Measurements from ENCODE around the gene ARRB1. TPM values are rescaled to one million over a fixed set of nuclear protein-coding genes. Genes with fewer than 3 reads are reported as not detected.

ARRB1 gene
- total RNA-seq, 1 experiment from 2014 or later = 116 TPM

GRCh38 chr11:75246006-75246670, 105.3 kb downstream of the ARRB1 start:
- intact Hi-C loops (cut with micrococcal nuclease; ENCODE audit: unreplicated experiment) = loop anchor here (10.0 kb wide), 1 partner anchor 541 kb away; no protein-coding TSS in a partner anchor
- POLR2A ChIA-PET = no interaction called here

DNA sequence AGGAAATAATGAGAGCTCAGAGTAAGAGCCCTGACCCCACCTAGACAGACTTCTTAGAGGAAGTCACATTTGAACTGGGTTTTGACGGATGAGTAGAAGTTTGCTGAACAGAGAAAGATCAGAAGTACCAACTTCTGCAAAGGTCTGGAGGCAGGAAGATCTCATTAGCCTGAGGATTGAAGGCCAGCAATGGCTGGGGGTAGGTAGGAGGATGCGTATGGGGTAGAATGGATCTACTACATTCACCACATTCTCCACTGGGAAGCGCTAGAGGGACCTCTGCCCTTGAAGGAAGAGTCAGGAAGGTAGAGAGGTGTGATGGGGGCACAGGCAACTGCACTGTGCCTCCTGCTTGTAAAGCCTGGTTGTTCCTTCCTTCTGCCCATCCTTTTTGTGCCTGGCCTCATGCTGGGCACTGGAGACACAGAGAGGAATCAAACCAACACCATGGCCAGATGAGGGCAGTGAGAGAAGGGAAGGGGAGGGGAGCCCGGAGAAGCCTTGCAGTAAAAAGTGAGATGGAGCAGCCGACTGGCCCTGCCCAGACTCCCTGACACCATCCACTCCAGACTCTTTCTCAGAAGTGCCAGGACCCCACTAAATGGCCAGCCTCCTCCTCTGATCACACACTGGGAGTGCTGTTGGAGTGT, 106.0 kb downstream of the ARRB1 start:
- ChIA-PET CTCF (interaction anchor here (0.7 to 14.2 kb wide), 8 partner anchors 21 to 316 kb away, joined by 3 to 437 read pairs (median 3); no protein-coding TSS in a partner anchor), POLR2A (no interaction called here)
- TF ChIP-seq, protein P1, sequence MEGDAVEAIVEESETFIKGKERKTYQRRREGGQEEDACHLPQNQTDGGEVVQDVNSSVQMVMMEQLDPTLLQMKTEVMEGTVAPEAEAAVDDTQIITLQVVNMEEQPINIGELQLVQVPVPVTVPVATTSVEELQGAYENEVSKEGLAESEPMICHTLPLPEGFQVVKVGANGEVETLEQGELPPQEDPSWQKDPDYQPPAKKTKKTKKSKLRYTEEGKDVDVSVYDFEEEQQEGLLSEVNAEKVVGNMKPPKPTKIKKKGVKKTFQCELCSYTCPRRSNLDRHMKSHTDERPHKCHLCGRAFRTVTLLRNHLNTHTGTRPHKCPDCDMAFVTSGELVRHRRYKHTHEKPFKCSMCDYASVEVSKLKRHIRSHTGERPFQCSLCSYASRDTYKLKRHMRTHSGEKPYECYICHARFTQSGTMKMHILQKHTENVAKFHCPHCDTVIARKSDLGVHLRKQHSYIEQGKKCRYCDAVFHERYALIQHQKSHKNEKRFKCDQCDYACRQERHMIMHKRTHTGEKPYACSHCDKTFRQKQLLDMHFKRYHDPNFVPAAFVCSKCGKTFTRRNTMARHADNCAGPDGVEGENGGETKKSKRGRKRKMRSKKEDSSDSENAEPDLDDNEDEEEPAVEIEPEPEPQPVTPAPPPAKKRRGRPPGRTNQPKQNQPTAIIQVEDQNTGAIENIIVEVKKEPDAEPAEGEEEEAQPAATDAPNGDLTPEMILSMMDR (IDR thresholded peaks at IDR 0.05; ENCODE audit: insufficient read depth in 1 of 2, low read depth in 1 of 2, low read length in 1 of 2, severe bottlenecking in 1 of 2, unreplicated experiment in 1 of 2) = peak in 1 of 2 experiments; percentile 17
- no TSS peak for BruUV-seq (replicated peaks)
- DNase-seq = peak in 1 of 2 experiments; percentile 34
- H3K27ac Mint-ChIP-seq (ENCODE audit: unreplicated experiment) = no peak overlapping the region
- intact Hi-C loops (cut with micrococcal nuclease; ENCODE audit: unreplicated experiment) = loop anchor here (10.0 kb wide), 1 partner anchor 541 kb away; no protein-coding TSS in a partner anchor
- no peaks in the 10 kb centered on the region for H3K4me1 Mint-ChIP-seq (ENCODE audit: low read depth, unreplicated experiment)
- Histone ChIP-seq H3K9me3 (no peaks in the 10 kb centered on the region), H3K36me3 (ENCODE audit: control insufficient read depth, insufficient read depth, low read length) (no peaks in the 10 kb centered on the region), H3K4me1 (peaks cover 7% of the 10 kb centered on the region; the same call in 1 of the 2 replicates), H3K27me3 (replicated peaks; ENCODE audit: control insufficient read depth, insufficient read depth, low read length) (peaks cover 6% of the 10 kb centered on the region), H3K4me3 (ENCODE audit: low read depth, low read length) (no peak overlapping the region)
- no peaks in the 10 kb centered on the region for H3K36me3 Mint-ChIP-seq (ENCODE audit: insufficient read depth, unreplicated experiment)
- peaks cover 21% of the 10 kb centered on the region for H3K27me3 Mint-ChIP-seq (ENCODE audit: insufficient read depth, unreplicated experiment)
- H3K9me3 Mint-ChIP-seq (ENCODE audit: unreplicated experiment) = no peaks in the 10 kb centered on the region
- H3K4me3 Mint-ChIP-seq (ENCODE audit: unreplicated experiment) = no peak overlapping the region

More at GRCh38 chr11:75246006-75246670, 105.3 kb downstream of the ARRB1 start:
- no peaks in the 10 kb centered on the region for H3K9me3 Mint-ChIP-seq (ENCODE audit: unreplicated experiment)
- H3K27me3 Mint-ChIP-seq (ENCODE audit: insufficient read depth, unreplicated experiment) = peaks cover 21% of the 10 kb centered on the region
- no TSS peak for BruUV-seq (replicated peaks)
- H3K36me3 Mint-ChIP-seq (ENCODE audit: insufficient read depth, unreplicated experiment) = no peaks in the 10 kb centered on the region
- H3K36me3 ChIP-seq (ENCODE audit: control insufficient read depth, insufficient read depth, low read length) = no peaks in the 10 kb centered on the region
- CTCF ChIA-PET = interaction anchor here (0.8 to 14.2 kb wide), 3 partner anchors 104 to 232 kb away, joined by 3 to 437 read pairs (median 3); no protein-coding TSS in a partner anchor
- TF ChIP-seq, protein P1 (IDR thresholded peaks at IDR 0.05; ENCODE audit: insufficient read depth in 1 of 2, low read depth in 1 of 2, low read length in 1 of 2, severe bottlenecking in 1 of 2, unreplicated experiment in 1 of 2) = no peak
- H3K4me3 Mint-ChIP-seq (ENCODE audit: unreplicated experiment) = no peak overlapping the region
- DNase-seq = peak in 1 of 2 experiments; percentile 39
- H3K27me3 ChIP-seq (replicated peaks; ENCODE audit: control insufficient read depth, insufficient read depth, low read length) = peaks cover 6% of the 10 kb centered on the region
- H3K27ac Mint-ChIP-seq (ENCODE audit: unreplicated experiment) = no peak overlapping the region
- 0 out of 2 replicates have a peak, but pooled peaks cover under 1% of the 10 kb centered on the region for H3K4me1 ChIP-seq
- H3K4me1 Mint-ChIP-seq (ENCODE audit: low read depth, unreplicated experiment) = no peaks in the 10 kb centered on the region
- H3K4me3 ChIP-seq (ENCODE audit: low read depth, low read length) = no peak overlapping the region
- H3K9me3 ChIP-seq = no peaks in the 10 kb centered on the region

- CTCF ChIA-PET = interaction anchor here (0.6 to 14.2 kb wide), 7 partner anchors 20 to 1236 kb away, joined by 3 to 437 read pairs (median 6); no protein-coding TSS in a partner anchor
- Mint-ChIP-seq H3K27ac (ENCODE audit: unreplicated experiment) (no peak overlapping the region), H3K27me3 (ENCODE audit: insufficient read depth, unreplicated experiment) (peaks cover 31% of the 10 kb centered on the region), H3K36me3 (ENCODE audit: insufficient read depth, unreplicated experiment) (no peaks in the 10 kb centered on the region), H3K4me3 (ENCODE audit: unreplicated experiment) (no peak overlapping the region), H3K9me3 (ENCODE audit: unreplicated experiment) (no peaks in the 10 kb centered on the region), H3K4me1 (ENCODE audit: low read depth, unreplicated experiment) (no peaks in the 10 kb centered on the region)
- Histone ChIP-seq H3K4me3 (ENCODE audit: low read depth, low read length) (no peak overlapping the region), H3K4me1 (peaks cover 10% of the 10 kb centered on the region; the same call in 1 of the 2 replicates), H3K27me3 (replicated peaks; ENCODE audit: control insufficient read depth, insufficient read depth, low read length) (peaks cover 6% of the 10 kb centered on the region), H3K36me3 (ENCODE audit: control insufficient read depth, insufficient read depth, low read length) (no peaks in the 10 kb centered on the region), H3K9me3 (no peaks in the 10 kb centered on the region)
- DNase-seq = peak in 1 of 2 experiments; percentile 27
- POLR2A ChIA-PET = no interaction called here
- intact Hi-C loops (cut with micrococcal nuclease; ENCODE audit: unreplicated experiment) = loop anchor here (10.0 kb wide), 1 partner anchor 539 kb away; no protein-coding TSS in a partner anchor
- no TSS peak for BruUV-seq (replicated peaks)
- TF ChIP-seq, protein P1 (IDR thresholded peaks at IDR 0.05; ENCODE audit: insufficient read depth in 1 of 2, low read depth in 1 of 2, low read length in 1 of 2, severe bottlenecking in 1 of 2, unreplicated experiment in 1 of 2) = no peak
These were observed 107.2 kb downstream of the ARRB1 start for GRCh38 chr11:75244052-75244814.

All from Caco-2 (cell line).